Measurements from ENCODE around the gene ARHGAP44.

Gene ARHGAP44

GRCh38 chr17:12990041-12990808 lies 200.9 kb downstream of the ARHGAP44 start:
- DNase-seq (ENCODE audit: low spot score) = no peak
- H3K27ac ChIP-seq = no peak overlapping the region
- ChIA-PET POLR2A (ENCODE audit: low non-redundant PET) (no interaction called here), CTCF (no interaction called here)
- TF ChIP-seq, protein P1, sequence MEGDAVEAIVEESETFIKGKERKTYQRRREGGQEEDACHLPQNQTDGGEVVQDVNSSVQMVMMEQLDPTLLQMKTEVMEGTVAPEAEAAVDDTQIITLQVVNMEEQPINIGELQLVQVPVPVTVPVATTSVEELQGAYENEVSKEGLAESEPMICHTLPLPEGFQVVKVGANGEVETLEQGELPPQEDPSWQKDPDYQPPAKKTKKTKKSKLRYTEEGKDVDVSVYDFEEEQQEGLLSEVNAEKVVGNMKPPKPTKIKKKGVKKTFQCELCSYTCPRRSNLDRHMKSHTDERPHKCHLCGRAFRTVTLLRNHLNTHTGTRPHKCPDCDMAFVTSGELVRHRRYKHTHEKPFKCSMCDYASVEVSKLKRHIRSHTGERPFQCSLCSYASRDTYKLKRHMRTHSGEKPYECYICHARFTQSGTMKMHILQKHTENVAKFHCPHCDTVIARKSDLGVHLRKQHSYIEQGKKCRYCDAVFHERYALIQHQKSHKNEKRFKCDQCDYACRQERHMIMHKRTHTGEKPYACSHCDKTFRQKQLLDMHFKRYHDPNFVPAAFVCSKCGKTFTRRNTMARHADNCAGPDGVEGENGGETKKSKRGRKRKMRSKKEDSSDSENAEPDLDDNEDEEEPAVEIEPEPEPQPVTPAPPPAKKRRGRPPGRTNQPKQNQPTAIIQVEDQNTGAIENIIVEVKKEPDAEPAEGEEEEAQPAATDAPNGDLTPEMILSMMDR (conservative IDR thresholded peaks at IDR 0.05; ENCODE audit: low read depth) = no peak

GRCh38 chr17:12990926-12991325 lies 201.6 kb downstream of the ARHGAP44 start:
- TF ChIP-seq, protein P1 (conservative IDR thresholded peaks at IDR 0.05; ENCODE audit: low read depth) = no peak
- no peak overlapping the region for H3K27ac ChIP-seq
- ChIA-PET CTCF (no interaction called here), POLR2A (ENCODE audit: low non-redundant PET) (no interaction called here)
- DNase-seq (ENCODE audit: low spot score) = no peak

GRCh38 chr17:12992676-12993075 lies 203.4 kb downstream of the ARHGAP44 start:
- DNase-seq (ENCODE audit: low spot score) = no peak
- no peak overlapping the region for H3K27ac ChIP-seq
- ChIA-PET POLR2A (ENCODE audit: low non-redundant PET) (no interaction called here), CTCF (interaction anchor here (0.6 kb wide), 1 partner anchor 733 kb away, joined by 3 read pairs; no protein-coding TSS in a partner anchor)
- TF ChIP-seq, protein P1 (conservative IDR thresholded peaks at IDR 0.05; ENCODE audit: low read depth) = no peak

GRCh38 chr17:12993631-12994030 lies 204.3 kb downstream of the ARHGAP44 start:
- no peak overlapping the region for H3K27ac ChIP-seq
- no peak for DNase-seq (ENCODE audit: low spot score)
- TF ChIP-seq, protein P1 (conservative IDR thresholded peaks at IDR 0.05; ENCODE audit: low read depth) = no peak
- POLR2A ChIA-PET (ENCODE audit: low non-redundant PET) = no interaction called here
- CTCF ChIA-PET = interaction anchor here (0.7 kb wide), 1 partner anchor 1383 kb away, joined by 3 read pairs; no protein-coding TSS in a partner anchor

- POLR2A ChIA-PET (ENCODE audit: low non-redundant PET) = no interaction called here
- no peak overlapping the region for H3K27ac ChIP-seq
- no peak for DNase-seq (ENCODE audit: low spot score)
- CTCF ChIA-PET = no interaction called here
- TF ChIP-seq, protein P1 (conservative IDR thresholded peaks at IDR 0.05; ENCODE audit: low read depth) = no peak
These were observed 205.2 kb downstream of the ARHGAP44 start for GRCh38 chr17:12994341-12995074.

GRCh38 chr17:12995106-12995895 lies 206.0 kb downstream of the ARHGAP44 start:
- CTCF ChIA-PET = no interaction called here
- TF ChIP-seq, protein P1 (conservative IDR thresholded peaks at IDR 0.05; ENCODE audit: low read depth) = no peak
- no peak overlapping the region for H3K27ac ChIP-seq
- POLR2A ChIA-PET (ENCODE audit: low non-redundant PET) = no interaction called here
- no peak for DNase-seq (ENCODE audit: low spot score)

All from RWPE1 (cell line).